Liver (tissue), 9 donors: ENCODE data around the gene CD46. TPM values are rescaled to one million over a fixed set of nuclear protein-coding genes. Genes with fewer than 3 reads are reported as not detected.

Experiments used
- DNase-seq: peaks from one replicate; pipeline ENCODE4 v3.0.0-alpha.2; 2017; ENCODE audit warnings: low spot score
- H3K27ac ChIP-seq, 2 donors: one replicate each; pipeline ENCODE4 v1.7.0; 2013; ENCODE audit warnings: inconsistent platforms in 2 of 2, low read length in 2 of 2, control low read depth in 1 of 2, low read depth in 1 of 2, mild to moderate bottlenecking in 1 of 2
- H3K27me3 ChIP-seq, 4 donors: one replicate each; pipeline versions ENCODE4 v1.6.1 to v1.7.0; 2013; ENCODE audit warnings: low read length in 3 of 4, inconsistent platforms in 1 of 4, mild to moderate bottlenecking in 1 of 4, moderate library complexity in 1 of 4; ENCODE audit not compliant: control insufficient read depth in 4 of 4, insufficient read depth in 4 of 4
- H3K36me3 ChIP-seq, 4 donors: one replicate each; pipeline versions ENCODE4 v1.6.1 to v1.7.0; 2013; ENCODE audit warnings: low read length in 3 of 4, mild to moderate bottlenecking in 3 of 4, low read depth in 1 of 4, moderate library complexity in 1 of 4; ENCODE audit not compliant: control insufficient read depth in 4 of 4, insufficient read depth in 3 of 4
- H3K4me1 ChIP-seq, 4 donors: one replicate each; pipeline versions ENCODE4 v1.6.1 to v1.7.0; 2013; ENCODE audit warnings: low read length in 3 of 4, mild to moderate bottlenecking in 3 of 4, moderate library complexity in 1 of 4; ENCODE audit not compliant: control insufficient read depth in 4 of 4, insufficient read depth in 4 of 4
- H3K4me3 ChIP-seq, 3 donors: one replicate each; pipeline versions ENCODE4 v1.6.1 to v1.7.0; 2013; ENCODE audit warnings: low read length in 3 of 3, control low read depth in 1 of 3, low read depth in 1 of 3, mild to moderate bottlenecking in 1 of 3
- H3K9ac ChIP-seq, 2 donors: one replicate each; pipeline ENCODE4 v1.7.0; 2013; ENCODE audit warnings: low read length in 2 of 2, mild to moderate bottlenecking in 2 of 2, moderate library complexity in 2 of 2, control low read depth in 1 of 2, low read depth in 1 of 2
- H3K9me3 ChIP-seq, 4 donors: one replicate each; pipeline versions ENCODE4 v1.6.1 to v1.7.0; 2013; ENCODE audit warnings: low read length in 3 of 4; ENCODE audit not compliant: control insufficient read depth in 4 of 4
- CTCF ChIP-seq: fragments of 150-350 bp; IDR thresholded peaks from 2 replicates; pipeline ENCODE4 v1.5.1; 2017; ENCODE audit warnings: improper control_type of control experiment, low read depth, low read length; ENCODE audit not compliant: missing input control
- FOXA1 ChIP-seq: IDR thresholded peaks from 2 replicates; pipeline ENCODE4 v1.6.1; 2016; ENCODE audit warnings: antibody characterized with exemption
- FOXA2 ChIP-seq: IDR thresholded peaks from 2 replicates; pipeline ENCODE4 v1.6.1; 2016; ENCODE audit warnings: antibody characterized with exemption
- MAX ChIP-seq: IDR thresholded peaks from 2 replicates; pipeline ENCODE4 v1.6.1; 2016; ENCODE audit warnings: antibody characterized with exemption
- NR2F2 ChIP-seq: IDR thresholded peaks from 2 replicates; pipeline ENCODE4 v1.6.1; 2016; ENCODE audit warnings: antibody characterized with exemption
- RXRA ChIP-seq, 2 donors: IDR thresholded peaks; 2 replicates each; pipeline ENCODE4 v1.6.1; 2017 to 2018; ENCODE audit warnings: antibody characterized with exemption in 2 of 2, mild to moderate bottlenecking in 1 of 2
- SP1 ChIP-seq: IDR thresholded peaks from 2 replicates; pipeline ENCODE4 v1.6.1; 2018; ENCODE audit warnings: antibody characterized with exemption, mild to moderate bottlenecking
- TAF1 ChIP-seq: conservative IDR thresholded peaks from 2 replicates; pipeline ENCODE4 v1.6.1; 2016; ENCODE audit warnings: antibody characterized with exemption, mild to moderate bottlenecking
- ZBTB33 ChIP-seq: IDR thresholded peaks from 2 replicates; pipeline ENCODE4 v1.6.1; 2016; ENCODE audit warnings: antibody characterized with exemption
- WGBS: extraction: QIAGEN DNeasy Blood & Tissue Kit; methylation state at CpG from one replicate; pipeline ENCODE4 v1.1.7; 2013; 5-methylcytosine and 5-hydroxymethylcytosine counted together
- polyA plus RNA-seq, 2 donors: library from polyadenylated mRNA; stranded (reverse) in 1 of 2; unstranded in 1 of 2; fragments of 200-250 nt in 1 of 2; fragments of >200 nt in 1 of 2; fragmentation: Nextera tagmentation in 1 of 2; extraction: Ambion mirVana in 1 of 2; gene quantifications; one replicate each; pipeline versions ENCODE4 v1.2.1 to v1.2.3, GENCODE V29; 2013 to 2015
- total RNA-seq, 2 donors: library from RNA; depleted of rRNA; stranded (reverse); fragments of >200 nt; gene quantifications; one replicate each; pipeline ENCODE4 v1.2.3, GENCODE V29; 2014
- TF ChIP-seq, protein P1 (sequence below): IDR thresholded peaks from 2 replicates; pipeline ENCODE4 v1.6.1; 2016; ENCODE audit warnings: antibody characterized with exemption, mild to moderate bottlenecking
- donor health status: healthy.
- donor health status: healthy.
- donor health status: healthy.
- donor health status: healthy.
- donor health status: healthy.

CD46 gene
- total and polyA plus RNA-seq, 4 donors = 71.3 to 177 (median 121) TPM

- 91% methylated on average over 6 of the region's 6 CpGs for WGBS
- H3K27ac ChIP-seq = no peak overlapping the region
- no peaks in the 10 kb centered on the region for H3K36me3 ChIP-seq
Observed at GRCh38 chr1:207842506-207842905, 90.7 kb downstream of the CD46 start.

More at GRCh38 chr1:207842506-207842905, 90.7 kb downstream of the CD46 start:
- H3K4me1 ChIP-seq = peaks cover 0 to 2% (median 0%) of the 10 kb centered on the region in 4 donors
- no peaks in the 10 kb centered on the region for H3K9me3 ChIP-seq
- no peaks in the 10 kb centered on the region for H3K27me3 ChIP-seq
- H3K4me3 ChIP-seq = no peak overlapping the region
- H3K9ac ChIP-seq = no peak overlapping the region
- no peak for TF ChIP-seq NR2F2
- TF ChIP-seq, protein P1, sequence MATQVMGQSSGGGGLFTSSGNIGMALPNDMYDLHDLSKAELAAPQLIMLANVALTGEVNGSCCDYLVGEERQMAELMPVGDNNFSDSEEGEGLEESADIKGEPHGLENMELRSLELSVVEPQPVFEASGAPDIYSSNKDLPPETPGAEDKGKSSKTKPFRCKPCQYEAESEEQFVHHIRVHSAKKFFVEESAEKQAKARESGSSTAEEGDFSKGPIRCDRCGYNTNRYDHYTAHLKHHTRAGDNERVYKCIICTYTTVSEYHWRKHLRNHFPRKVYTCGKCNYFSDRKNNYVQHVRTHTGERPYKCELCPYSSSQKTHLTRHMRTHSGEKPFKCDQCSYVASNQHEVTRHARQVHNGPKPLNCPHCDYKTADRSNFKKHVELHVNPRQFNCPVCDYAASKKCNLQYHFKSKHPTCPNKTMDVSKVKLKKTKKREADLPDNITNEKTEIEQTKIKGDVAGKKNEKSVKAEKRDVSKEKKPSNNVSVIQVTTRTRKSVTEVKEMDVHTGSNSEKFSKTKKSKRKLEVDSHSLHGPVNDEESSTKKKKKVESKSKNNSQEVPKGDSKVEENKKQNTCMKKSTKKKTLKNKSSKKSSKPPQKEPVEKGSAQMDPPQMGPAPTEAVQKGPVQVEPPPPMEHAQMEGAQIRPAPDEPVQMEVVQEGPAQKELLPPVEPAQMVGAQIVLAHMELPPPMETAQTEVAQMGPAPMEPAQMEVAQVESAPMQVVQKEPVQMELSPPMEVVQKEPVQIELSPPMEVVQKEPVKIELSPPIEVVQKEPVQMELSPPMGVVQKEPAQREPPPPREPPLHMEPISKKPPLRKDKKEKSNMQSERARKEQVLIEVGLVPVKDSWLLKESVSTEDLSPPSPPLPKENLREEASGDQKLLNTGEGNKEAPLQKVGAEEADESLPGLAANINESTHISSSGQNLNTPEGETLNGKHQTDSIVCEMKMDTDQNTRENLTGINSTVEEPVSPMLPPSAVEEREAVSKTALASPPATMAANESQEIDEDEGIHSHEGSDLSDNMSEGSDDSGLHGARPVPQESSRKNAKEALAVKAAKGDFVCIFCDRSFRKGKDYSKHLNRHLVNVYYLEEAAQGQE = no peak
- no peak for TF ChIP-seq RXRA (IDR thresholded peaks at IDR 0.05)
- TF ChIP-seq SP1 = no peak
- no peak for TF ChIP-seq CTCF
- no peak for TF ChIP-seq TAF1
- no peak for TF ChIP-seq FOXA2
- TF ChIP-seq ZBTB33 = no peak
- no peak for TF ChIP-seq FOXA1
- TF ChIP-seq MAX = no peak
- no peak for DNase-seq
